GM21529 (cell line): ENCODE results near the gene GALNT16.

Experiments
- ATAC-seq: cut with Tn5 transposase; IDR thresholded peaks from one replicate; pipeline ENCODE4 v1.9.1; 2021; ENCODE audit not compliant: unreplicated experiment

GALNT16 gene

DNA sequence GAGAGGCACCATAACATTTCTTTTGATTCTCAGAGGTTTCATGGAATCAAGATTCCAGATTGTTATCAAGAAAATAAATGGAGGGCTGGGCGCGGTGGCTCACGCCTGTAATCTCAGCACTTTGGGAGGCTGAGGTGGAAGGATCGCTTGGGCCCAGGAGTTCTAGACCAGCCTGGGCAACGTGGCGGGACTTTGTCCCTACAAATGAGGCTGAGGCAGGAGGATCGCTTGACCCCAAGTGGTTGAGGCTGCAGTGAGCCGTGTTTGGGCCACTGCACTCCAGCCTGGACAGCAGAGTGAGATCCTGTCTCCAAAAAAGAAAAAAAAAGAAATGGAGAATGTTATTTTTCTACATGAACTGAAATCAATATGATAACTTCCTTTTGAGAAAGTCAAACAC is 139.8 kb downstream of the GALNT16 start:
- no peak for ATAC-seq

GRCh38 chr14:69400154-69400553 is 140.2 kb downstream of the GALNT16 start:
- no peak for ATAC-seq

GRCh38 chr14:69401841-69402240 is 141.9 kb downstream of the GALNT16 start:
- no peak for ATAC-seq

- ATAC-seq, result no peak
Observed at GRCh38 chr14:69404478-69404877, 144.5 kb downstream of the GALNT16 start.

DNA sequence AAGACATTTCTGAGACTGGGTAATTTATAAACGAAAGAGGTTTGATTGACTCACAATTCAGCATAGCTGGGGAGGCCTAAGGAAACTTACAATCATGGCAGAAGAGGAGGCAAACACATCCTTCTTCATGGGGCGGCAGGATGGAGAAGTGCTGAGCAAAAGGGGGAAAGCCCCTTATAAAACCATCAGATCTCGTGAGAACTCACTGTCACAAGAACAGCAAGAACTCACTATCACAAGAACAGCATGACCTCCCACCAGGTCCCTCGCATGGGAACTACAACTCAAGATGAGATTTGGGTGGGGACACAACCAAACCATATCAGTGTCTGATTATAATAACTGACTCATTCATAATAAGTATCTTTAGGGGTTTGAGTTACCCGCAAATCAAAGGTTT is 144.9 kb downstream of the GALNT16 start:
- ATAC-seq, result no peak

DNA sequence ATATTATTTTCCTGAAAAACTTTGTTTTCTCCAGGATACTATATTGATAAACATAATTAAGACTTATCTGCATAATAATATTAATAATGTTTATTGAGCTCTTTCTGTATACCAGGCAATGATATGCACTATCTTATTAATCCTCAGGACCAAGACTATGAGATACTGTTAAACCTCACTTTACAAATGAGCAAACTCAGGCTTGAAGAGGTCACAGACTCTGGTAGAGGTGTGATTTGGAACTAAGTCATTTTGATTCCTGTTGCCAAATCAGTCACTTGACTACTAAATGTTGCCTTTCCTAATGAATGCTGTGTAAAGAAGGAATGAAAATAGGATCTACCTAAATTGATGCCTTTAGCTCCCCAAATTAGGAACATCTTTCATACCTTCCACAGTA is 145.8 kb downstream of the GALNT16 start:
- no peak for ATAC-seq
